ENCODE results near the gene CLASRP.
"Not testable (repeated sequence)": the region's sequence is repeated elsewhere in the genome, so short reads cannot be mapped to it uniquely, and the experiment has no call there.

Gene CLASRP

GRCh38 chr19:45038931-45039893, at the start of gene CLASRP:
Gene CLASRP, plus strand, starts transcription at chr19:45039045. Its CDS starts 1,168 bp downstream, at chr19:45040213.
- DNase-seq, result peak; percentile 85

GRCh38 chr19:44990459-44990858, 48.4 kb upstream of the CLASRP start:
- DNase-seq, result no peak

- no peak for DNase-seq
These were observed 47.9 kb upstream of the CLASRP start for GRCh38 chr19:44990966-44991365.

- no peak for DNase-seq
These were observed 46.3 kb upstream of the CLASRP start for GRCh38 chr19:44992336-44993163.

- DNase-seq, result no peak
These were observed 45.3 kb upstream of the CLASRP start for GRCh38 chr19:44993526-44993925.

GRCh38 chr19:44993926-44994537, 44.8 kb upstream of the CLASRP start:
- no peak for DNase-seq

GRCh38 chr19:44998025-44998424, 40.8 kb upstream of the CLASRP start:
- DNase-seq, result no peak

GRCh38 chr19:44999131-44999925, 39.5 kb upstream of the CLASRP start:
- not testable (repeated sequence) for DNase-seq

GRCh38 chr19:45000665-45001064, 38.2 kb upstream of the CLASRP start:
- DNase-seq, result not testable (repeated sequence)

- peak; percentile 70 for DNase-seq
These were observed 37.6 kb upstream of the CLASRP start, which contains the start of gene RELB for GRCh38 chr19:45001087-45001739. Gene RELB, plus strand, starts transcription at chr19:45001464. Its CDS starts 116 bp downstream, at chr19:45001580.

- no peak for DNase-seq
These were observed 35.4 kb upstream of the CLASRP start for GRCh38 chr19:45003485-45003884.

- DNase-seq, result no peak
These were observed 33.1 kb upstream of the CLASRP start for GRCh38 chr19:45005787-45006186.

- no peak for DNase-seq
These were observed 30.3 kb upstream of the CLASRP start for GRCh38 chr19:45008552-45008951.

- DNase-seq, result no peak
These were observed 29.1 kb upstream of the CLASRP start for GRCh38 chr19:45009625-45010255.

GRCh38 chr19:45010306-45010705, 28.5 kb upstream of the CLASRP start:
- no peak for DNase-seq

- DNase-seq, result no peak
These were observed 26.9 kb upstream of the CLASRP start for GRCh38 chr19:45011959-45012358.

- peak; percentile 11 for DNase-seq
These were observed 22.2 kb upstream of the CLASRP start for GRCh38 chr19:45016388-45017314.

- no peak for DNase-seq
These were observed 19.7 kb upstream of the CLASRP start for GRCh38 chr19:45019187-45019586.

GRCh38 chr19:45020071-45020470, 18.8 kb upstream of the CLASRP start:
- DNase-seq, result no peak

GRCh38 chr19:45021971-45022370, 16.9 kb upstream of the CLASRP start:
- no peak for DNase-seq
